Measurements from ENCODE around the gene TEKT3.

TEKT3 gene

DNA sequence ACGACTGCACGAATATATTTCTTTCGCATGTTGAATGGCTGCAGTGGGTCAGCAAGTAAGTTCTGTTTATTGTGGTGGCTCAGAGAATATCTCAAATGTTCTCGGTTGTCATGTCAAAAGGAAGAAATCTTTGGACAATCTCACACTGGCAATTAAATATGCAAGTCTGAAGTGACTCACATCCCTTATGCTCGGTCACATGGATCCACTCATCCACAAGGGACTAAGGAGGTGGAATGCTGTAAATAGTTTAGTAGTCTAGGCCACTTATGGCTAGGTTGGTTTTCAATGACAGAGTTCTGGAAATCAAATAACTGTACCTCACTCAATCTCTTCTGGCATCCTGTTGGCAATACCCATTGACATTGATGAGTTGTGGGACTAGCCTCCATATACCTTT is 43.2 kb downstream of the TEKT3 start:
- in situ Hi-C loops (cut with MboI; ENCODE audit: low sequenced_read_pairs, unreplicated experiment) = no loop called here
- no peak for DNase-seq (ENCODE audit: low spot score)
- TF ChIP-seq, protein P1, sequence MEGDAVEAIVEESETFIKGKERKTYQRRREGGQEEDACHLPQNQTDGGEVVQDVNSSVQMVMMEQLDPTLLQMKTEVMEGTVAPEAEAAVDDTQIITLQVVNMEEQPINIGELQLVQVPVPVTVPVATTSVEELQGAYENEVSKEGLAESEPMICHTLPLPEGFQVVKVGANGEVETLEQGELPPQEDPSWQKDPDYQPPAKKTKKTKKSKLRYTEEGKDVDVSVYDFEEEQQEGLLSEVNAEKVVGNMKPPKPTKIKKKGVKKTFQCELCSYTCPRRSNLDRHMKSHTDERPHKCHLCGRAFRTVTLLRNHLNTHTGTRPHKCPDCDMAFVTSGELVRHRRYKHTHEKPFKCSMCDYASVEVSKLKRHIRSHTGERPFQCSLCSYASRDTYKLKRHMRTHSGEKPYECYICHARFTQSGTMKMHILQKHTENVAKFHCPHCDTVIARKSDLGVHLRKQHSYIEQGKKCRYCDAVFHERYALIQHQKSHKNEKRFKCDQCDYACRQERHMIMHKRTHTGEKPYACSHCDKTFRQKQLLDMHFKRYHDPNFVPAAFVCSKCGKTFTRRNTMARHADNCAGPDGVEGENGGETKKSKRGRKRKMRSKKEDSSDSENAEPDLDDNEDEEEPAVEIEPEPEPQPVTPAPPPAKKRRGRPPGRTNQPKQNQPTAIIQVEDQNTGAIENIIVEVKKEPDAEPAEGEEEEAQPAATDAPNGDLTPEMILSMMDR (IDR thresholded peaks at IDR 0.05; ENCODE audit: borderline replicate concordance, control extremely low read depth, extremely low read depth, insufficient read depth, missing control alignments) = no peak

DNA sequence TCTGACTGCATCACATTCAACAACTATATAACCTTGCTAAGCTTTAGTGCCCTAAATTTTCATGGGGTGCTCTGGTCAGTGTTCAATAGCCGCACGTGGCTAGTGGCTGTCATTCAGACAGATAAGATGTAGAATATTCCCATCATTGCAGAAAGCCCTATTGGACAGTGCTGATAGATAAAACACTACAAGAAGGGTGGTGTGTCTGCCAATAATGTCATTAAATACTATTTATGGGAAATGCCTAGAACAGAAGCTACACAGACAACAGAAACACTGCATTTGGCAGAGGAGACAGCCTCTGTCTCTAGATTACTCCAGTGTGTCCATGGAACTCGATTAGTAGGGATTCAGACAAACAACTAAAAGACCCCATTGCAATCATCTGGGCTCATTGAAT is 47.8 kb downstream of the TEKT3 start:
- TF ChIP-seq, protein P1 (IDR thresholded peaks at IDR 0.05; ENCODE audit: borderline replicate concordance, control extremely low read depth, extremely low read depth, insufficient read depth, missing control alignments) = no peak
- no peak for DNase-seq (ENCODE audit: low spot score)
- in situ Hi-C loops (cut with MboI; ENCODE audit: low sequenced_read_pairs, unreplicated experiment) = no loop called here

DNA sequence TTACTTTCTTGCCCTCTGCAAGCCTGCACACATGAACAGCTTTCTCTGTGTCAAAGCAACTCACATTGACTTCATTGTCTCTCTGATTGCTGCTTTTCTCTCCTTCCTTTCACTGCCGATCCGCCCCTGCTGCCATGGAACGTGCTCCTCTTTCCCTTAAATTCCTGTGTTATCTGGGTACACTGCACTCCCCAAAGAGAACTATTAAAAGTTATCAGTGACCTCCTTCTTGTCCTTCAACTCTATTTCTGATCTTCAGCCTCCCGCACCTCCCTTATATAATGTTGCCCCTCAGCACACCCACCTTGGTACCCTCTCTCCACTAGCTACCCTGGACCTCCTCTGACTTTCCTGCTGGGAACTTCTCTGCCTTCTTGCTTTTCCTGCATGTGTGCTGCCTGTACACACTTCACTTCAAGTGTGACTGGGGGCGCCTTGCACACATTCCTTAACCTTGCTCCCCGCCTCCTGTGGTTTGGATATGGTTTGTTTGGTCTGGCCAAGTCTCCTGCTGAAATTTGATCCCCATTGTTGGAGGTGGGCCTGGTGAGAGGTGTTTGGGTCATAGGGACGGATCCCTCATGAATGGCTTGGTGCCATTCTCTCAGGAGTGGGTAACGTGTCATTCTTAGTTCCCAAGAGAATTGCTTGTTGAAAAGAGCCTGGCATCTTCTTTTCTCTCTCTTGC is 49.6 kb downstream of the TEKT3 start:
- no peak for DNase-seq (ENCODE audit: low spot score)
- in situ Hi-C loops (cut with MboI; ENCODE audit: low sequenced_read_pairs, unreplicated experiment) = no loop called here
- TF ChIP-seq, protein P1 (IDR thresholded peaks at IDR 0.05; ENCODE audit: borderline replicate concordance, control extremely low read depth, extremely low read depth, insufficient read depth, missing control alignments) = no peak

DNA sequence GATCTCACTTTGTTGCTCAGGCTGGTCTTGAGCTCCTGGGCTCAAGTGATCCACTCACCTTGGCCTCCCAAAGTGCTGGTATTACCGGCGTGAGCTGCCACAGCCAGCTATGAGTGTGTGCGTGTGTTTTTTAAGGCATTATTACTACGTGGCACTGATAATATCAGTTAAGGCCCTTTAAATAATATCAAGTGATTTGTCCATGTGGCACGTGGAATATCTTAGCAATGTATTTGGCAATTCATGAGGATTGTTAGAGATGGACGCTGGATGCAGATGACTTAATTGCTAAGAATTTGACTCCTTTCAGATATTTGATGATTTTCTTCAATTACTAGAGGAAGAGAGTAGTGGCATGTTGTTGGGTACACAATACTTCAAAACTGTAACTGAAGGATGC is 50.8 kb downstream of the TEKT3 start:
- no peak for DNase-seq (ENCODE audit: low spot score)
- TF ChIP-seq, protein P1 (IDR thresholded peaks at IDR 0.05; ENCODE audit: borderline replicate concordance, control extremely low read depth, extremely low read depth, insufficient read depth, missing control alignments) = no peak
- in situ Hi-C loops (cut with MboI; ENCODE audit: low sequenced_read_pairs, unreplicated experiment) = no loop called here

DNA sequence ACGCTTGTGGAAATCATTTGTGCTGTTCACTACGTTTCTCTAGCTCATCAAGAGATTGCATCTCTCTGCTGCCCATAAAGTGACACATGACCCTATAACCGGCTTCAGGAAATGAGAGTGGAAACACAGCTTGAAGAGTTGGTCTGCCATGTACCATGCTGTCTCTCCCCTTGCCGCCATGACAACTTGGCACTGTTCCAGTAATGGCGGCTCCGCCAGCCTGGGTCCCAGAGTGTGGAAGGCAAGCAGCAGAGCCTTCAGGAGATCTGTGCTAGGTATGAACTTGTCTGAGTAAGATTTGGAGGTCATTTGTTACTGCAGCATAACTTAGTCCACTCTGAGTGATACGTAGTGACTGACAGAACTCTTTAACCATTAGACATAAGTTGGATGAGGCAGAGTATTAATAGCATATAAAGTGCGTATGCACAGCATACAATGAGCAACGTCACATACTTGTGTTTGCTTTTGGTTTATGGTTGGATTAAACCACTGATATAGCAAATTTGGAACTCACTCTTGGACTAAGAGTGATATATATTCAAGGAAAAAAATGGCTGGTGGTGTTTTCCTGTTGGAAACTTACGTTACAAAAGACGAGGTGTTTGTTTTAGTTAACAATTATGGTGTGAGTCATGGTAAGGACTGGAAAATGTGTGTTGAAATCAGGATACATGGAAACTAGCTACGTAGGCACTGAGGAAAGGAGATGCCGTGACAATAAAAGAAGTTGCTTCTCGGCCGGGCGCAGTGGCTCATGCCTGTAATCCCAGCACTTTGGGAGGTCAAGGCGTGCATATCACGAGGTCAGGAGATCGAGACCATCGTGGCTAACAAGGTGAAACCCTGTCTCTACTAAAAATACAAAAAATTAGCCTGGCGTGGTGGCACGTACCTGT is 51.9 kb downstream of the TEKT3 start:
- no peak for DNase-seq (ENCODE audit: low spot score)
- TF ChIP-seq, protein P1 (IDR thresholded peaks at IDR 0.05; ENCODE audit: borderline replicate concordance, control extremely low read depth, extremely low read depth, insufficient read depth, missing control alignments) = no peak
- in situ Hi-C loops (cut with MboI; ENCODE audit: low sequenced_read_pairs, unreplicated experiment) = no loop called here

DNA sequence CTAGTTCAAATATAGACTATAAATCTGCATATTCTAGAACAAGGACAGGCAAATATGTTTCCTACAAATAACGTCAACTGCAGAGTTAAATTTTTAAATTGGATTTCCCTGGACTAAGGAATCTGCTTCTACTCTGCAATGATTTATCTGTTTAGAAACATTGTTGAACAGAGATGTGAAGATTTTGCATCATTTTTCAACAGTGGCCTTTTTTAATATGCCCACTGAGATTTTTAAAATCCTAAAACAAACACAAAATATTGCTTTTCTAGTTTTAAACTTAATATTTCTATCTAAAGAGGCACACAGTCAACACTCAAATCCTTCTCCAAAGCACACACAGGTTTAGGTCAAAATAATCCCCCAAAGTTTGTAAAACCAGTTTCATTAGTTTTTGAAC is 52.5 kb downstream of the TEKT3 start:
- TF ChIP-seq, protein P1 (IDR thresholded peaks at IDR 0.05; ENCODE audit: borderline replicate concordance, control extremely low read depth, extremely low read depth, insufficient read depth, missing control alignments) = no peak
- DNase-seq (ENCODE audit: low spot score) = no peak
- in situ Hi-C loops (cut with MboI; ENCODE audit: low sequenced_read_pairs, unreplicated experiment) = no loop called here
